ENCODE results near the gene TMPRSS15.

Gene TMPRSS15

GRCh38 chr21:18443085-18443484 is 39.5 kb upstream of the TMPRSS15 start:
- H3K4me3 ChIP-seq (ENCODE audit: low read length): no peak overlapping the region
- TF ChIP-seq CTCF (IDR thresholded peaks at IDR 0.05; ENCODE audit: low read depth, low read length) (no peak), EZH2phosphoT487 (IDR thresholded peaks at IDR 0.05; ENCODE audit: low read depth) (no peak)
- H3K9me3 ChIP-seq (ENCODE audit: insufficient read depth, low read length): no peaks in the 10 kb centered on the region
- H3K36me3 ChIP-seq (replicated peaks; ENCODE audit: low read depth, low read length): no peaks in the 10 kb centered on the region
- no peaks in the 10 kb centered on the region for H4K20me1 ChIP-seq (ENCODE audit: insufficient read depth, low read length)
- H3K27me3 ChIP-seq (ENCODE audit: low read depth, low read length): no peaks in the 10 kb centered on the region
- H3K27ac ChIP-seq (ENCODE audit: low read length): no peak overlapping the region
- no peak overlapping the region for H2AFZ ChIP-seq (ENCODE audit: low read depth, low read length)
- H3K9ac ChIP-seq (ENCODE audit: low read length): no peak overlapping the region
- H3K79me2 ChIP-seq (ENCODE audit: low read length): no peaks in the 10 kb centered on the region
- H3K4me2 ChIP-seq (ENCODE audit: low read length): no peak overlapping the region
- no peaks in the 10 kb centered on the region for H3K4me1 ChIP-seq (ENCODE audit: low read length)

GRCh38 chr21:18430341-18430740 is 26.8 kb upstream of the TMPRSS15 start:
- H3K9me3 ChIP-seq (ENCODE audit: insufficient read depth, low read length): no peaks in the 10 kb centered on the region
- H4K20me1 ChIP-seq (ENCODE audit: insufficient read depth, low read length): no peaks in the 10 kb centered on the region
- H3K4me1 ChIP-seq (ENCODE audit: low read length): no peaks in the 10 kb centered on the region
- H3K27ac ChIP-seq (ENCODE audit: low read length): no peak overlapping the region
- no peak overlapping the region for H3K4me3 ChIP-seq (ENCODE audit: low read length)
- H3K9ac ChIP-seq (ENCODE audit: low read length): no peak overlapping the region
- no peaks in the 10 kb centered on the region for H3K36me3 ChIP-seq (replicated peaks; ENCODE audit: low read depth, low read length)
- no peaks in the 10 kb centered on the region for H3K27me3 ChIP-seq (ENCODE audit: low read depth, low read length)
- no peak overlapping the region for H3K4me2 ChIP-seq (ENCODE audit: low read length)
- no peak overlapping the region for H2AFZ ChIP-seq (ENCODE audit: low read depth, low read length)
- H3K79me2 ChIP-seq (ENCODE audit: low read length): no peaks in the 10 kb centered on the region
- no peak for TF ChIP-seq CTCF (IDR thresholded peaks at IDR 0.05; ENCODE audit: low read depth, low read length)
- TF ChIP-seq EZH2phosphoT487 (IDR thresholded peaks at IDR 0.05; ENCODE audit: low read depth): no peak

- no peak overlapping the region for H3K27ac ChIP-seq (ENCODE audit: low read length)
- no peak overlapping the region for H2AFZ ChIP-seq (ENCODE audit: low read depth, low read length)
- H3K27me3 ChIP-seq (ENCODE audit: low read depth, low read length): no peaks in the 10 kb centered on the region
- no peak overlapping the region for H3K4me3 ChIP-seq (ENCODE audit: low read length)
- no peak overlapping the region for H3K9ac ChIP-seq (ENCODE audit: low read length)
- no peaks in the 10 kb centered on the region for H3K79me2 ChIP-seq (ENCODE audit: low read length)
- H3K36me3 ChIP-seq (replicated peaks; ENCODE audit: low read depth, low read length): no peaks in the 10 kb centered on the region
- no peaks in the 10 kb centered on the region for H4K20me1 ChIP-seq (ENCODE audit: insufficient read depth, low read length)
- no peak overlapping the region for H3K4me2 ChIP-seq (ENCODE audit: low read length)
- TF ChIP-seq EZH2phosphoT487 (IDR thresholded peaks at IDR 0.05; ENCODE audit: low read depth) (no peak), CTCF (IDR thresholded peaks at IDR 0.05; ENCODE audit: low read depth, low read length) (no peak)
- no peaks in the 10 kb centered on the region for H3K4me1 ChIP-seq (ENCODE audit: low read length)
- H3K9me3 ChIP-seq (ENCODE audit: insufficient read depth, low read length): no peaks in the 10 kb centered on the region
These were observed 20.7 kb upstream of the TMPRSS15 start for GRCh38 chr21:18424276-18424675.

GRCh38 chr21:18417141-18417790 is 13.7 kb upstream of the TMPRSS15 start:
- Histone ChIP-seq H3K27me3 (ENCODE audit: low read depth, low read length) (no peaks in the 10 kb centered on the region), H3K4me2 (ENCODE audit: low read length) (no peak overlapping the region), H3K4me1 (ENCODE audit: low read length) (no peaks in the 10 kb centered on the region), H3K4me3 (ENCODE audit: low read length) (no peak overlapping the region), H3K9me3 (ENCODE audit: insufficient read depth, low read length) (no peaks in the 10 kb centered on the region), H3K9ac (ENCODE audit: low read length) (no peak overlapping the region), H4K20me1 (ENCODE audit: insufficient read depth, low read length) (no peaks in the 10 kb centered on the region), H2AFZ (ENCODE audit: low read depth, low read length) (no peak overlapping the region), H3K27ac (ENCODE audit: low read length) (no peak overlapping the region), H3K36me3 (replicated peaks; ENCODE audit: low read depth, low read length) (no peaks in the 10 kb centered on the region), H3K79me2 (ENCODE audit: low read length) (no peaks in the 10 kb centered on the region)
- TF ChIP-seq CTCF (IDR thresholded peaks at IDR 0.05; ENCODE audit: low read depth, low read length) (no peak), EZH2phosphoT487 (IDR thresholded peaks at IDR 0.05; ENCODE audit: low read depth) (no peak)
